OCI-LY1 (cell line): Measurements from ENCODE around the gene MAP2K2.

ENCODE experiments used
- CTCF ChIP-seq: fragments of 200-600 bp; sonication (generic), shearing (Covaris generic); IDR thresholded peaks from 2 replicates; pipeline ENCODE4 v1.5.1; 2017; ENCODE audit warnings: mild to moderate bottlenecking, antibody characterized with exemption, low read length, moderate library complexity, mixed read lengths
- EZH2 ChIP-seq: fragments of 200-600 bp; sonication (generic), shearing (Covaris generic); IDR thresholded peaks from 2 replicates; pipeline ENCODE4 v1.8.0; 2017; ENCODE audit warnings: borderline replicate concordance, mixed run types, mild to moderate bottlenecking, antibody characterized with exemption, low read length, moderate library complexity, mixed read lengths

DNA sequence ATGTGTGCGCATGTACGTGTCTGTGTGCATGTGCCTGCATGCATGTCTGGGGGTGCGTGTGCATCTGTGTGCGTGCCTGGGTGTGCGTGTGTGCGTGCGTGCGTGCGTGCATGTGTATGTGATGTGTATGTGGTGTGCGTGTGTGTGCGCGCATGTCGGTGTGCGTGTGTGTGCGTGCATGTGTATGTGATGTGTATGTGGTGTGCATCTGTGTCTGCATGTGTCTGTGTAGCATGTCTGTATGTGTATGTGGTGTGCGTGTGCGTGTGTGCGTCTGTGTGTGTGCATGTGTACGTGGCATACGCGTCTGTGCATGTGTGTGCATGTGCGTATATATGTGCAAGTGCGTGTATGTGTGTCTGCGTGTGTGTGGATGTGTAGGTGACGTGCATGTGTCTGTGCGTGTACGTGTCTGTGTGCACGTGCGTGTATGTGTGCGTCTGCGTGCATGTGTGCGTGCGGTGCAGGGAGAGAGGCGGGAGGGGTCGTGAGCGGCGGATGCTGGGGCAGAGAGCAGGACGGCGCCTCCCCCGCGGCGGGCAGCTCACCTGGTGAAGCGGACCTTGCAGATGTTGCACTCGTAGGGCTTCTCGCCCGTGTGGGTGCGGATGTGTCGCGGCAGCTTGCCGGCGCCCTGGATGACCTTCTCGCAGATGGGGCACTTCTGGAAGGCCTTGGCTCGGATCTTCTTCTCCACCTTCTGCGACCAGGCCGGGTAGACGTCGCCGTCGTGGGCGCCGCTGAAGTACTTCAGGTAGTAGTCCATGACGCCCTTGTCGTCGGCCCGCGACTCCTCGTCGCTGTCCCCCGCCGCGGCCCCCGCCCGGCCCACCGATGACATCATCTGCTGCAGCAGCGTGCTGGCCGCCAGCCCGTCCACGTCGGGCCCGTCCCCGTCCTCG, 70.2 kb downstream of the MAP2K2 start:
- TF ChIP-seq CTCF (no peak), EZH2 (no peak)
